ENCODE data around the gene CCDC192.
"Not testable (repeated sequence)": the region's sequence is repeated elsewhere in the genome, so short reads cannot be mapped to it uniquely, and the experiment has no call there.

The CCDC192 gene

DNA sequence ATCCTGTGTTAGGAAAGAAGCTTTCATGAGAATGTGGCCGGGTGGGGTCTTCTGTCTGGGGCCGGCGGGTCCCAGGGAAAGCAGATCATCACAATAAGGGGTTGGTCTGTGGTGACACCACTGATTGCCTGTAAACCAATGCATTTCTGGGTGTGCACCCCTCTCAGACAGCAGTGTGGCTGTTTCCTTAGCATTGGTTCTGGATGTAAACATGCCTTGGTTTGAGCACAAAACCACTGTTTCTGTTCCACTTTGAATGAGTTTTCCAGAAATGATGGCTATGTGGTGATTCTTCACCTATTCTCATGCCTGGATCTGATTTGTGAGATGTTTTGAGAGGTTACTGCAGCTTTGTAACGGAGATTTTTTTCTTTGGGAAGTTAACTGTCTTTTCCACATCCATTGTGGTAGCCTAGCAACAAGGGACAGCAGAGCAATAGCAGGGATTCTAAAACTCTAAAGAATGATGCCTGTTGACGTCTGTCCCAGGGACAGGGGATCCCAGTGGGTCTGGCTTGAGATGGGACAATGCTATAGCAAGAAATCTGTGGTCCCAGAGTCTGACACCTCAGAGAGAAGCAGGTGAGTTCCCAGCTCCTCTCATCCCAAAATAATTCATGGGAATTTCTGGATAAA lies at the start of gene CCDC192:
TSS of gene CCDC192 (plus strand) at position 466 of the 636 bp plus-strand sequence. CDS start at position 521, 55 bp downstream.
- no peak within 1 kb of the TSS for H3K27ac ChIP-seq (ENCODE audit: low read depth in 2 of 2, low read length in 2 of 2)
- H3K4me3 ChIP-seq (ENCODE audit: low read length in 2 of 2): no peak within 1 kb of the TSS
- no peaks in the 10 kb centered on the region for H3K36me3 ChIP-seq (ENCODE audit: control insufficient read depth in 2 of 2, insufficient read depth in 2 of 2, low read length in 2 of 2)
- H3K27me3 ChIP-seq (ENCODE audit: control insufficient read depth in 2 of 2, insufficient read depth in 2 of 2, low read length in 2 of 2): no peaks in the 10 kb centered on the region
- no peak within 1 kb of the TSS for H3K9ac ChIP-seq (ENCODE audit: low read depth in 1 of 2, low read length in 2 of 2)
- H3K4me1 ChIP-seq (ENCODE audit: control insufficient read depth in 2 of 2, insufficient read depth in 2 of 2, low read length in 2 of 2): peaks cover 0 to 2% of the 10 kb centered on the region in 2 donors
- no peaks in the 10 kb centered on the region for H3K9me3 ChIP-seq (ENCODE audit: control insufficient read depth in 2 of 2, low read length in 2 of 2)

- H3K9ac ChIP-seq (ENCODE audit: low read depth in 1 of 2, low read length in 2 of 2): no peak overlapping the region
- H3K4me1 ChIP-seq (ENCODE audit: control insufficient read depth in 2 of 2, insufficient read depth in 2 of 2, low read length in 2 of 2): no peaks in the 10 kb centered on the region
- H3K36me3 ChIP-seq (ENCODE audit: control insufficient read depth in 2 of 2, insufficient read depth in 2 of 2, low read length in 2 of 2): no peaks in the 10 kb centered on the region
- no peak overlapping the region for H3K4me3 ChIP-seq (ENCODE audit: low read length in 2 of 2)
- no peaks in the 10 kb centered on the region for H3K9me3 ChIP-seq (ENCODE audit: control insufficient read depth in 2 of 2, low read length in 2 of 2)
- no peak overlapping the region for H3K27ac ChIP-seq (ENCODE audit: low read depth in 2 of 2, low read length in 2 of 2)
- H3K27me3 ChIP-seq (ENCODE audit: control insufficient read depth in 2 of 2, insufficient read depth in 2 of 2, low read length in 2 of 2): no peaks in the 10 kb centered on the region
Measured at GRCh38 chr5:127656825-127657224, 46.4 kb upstream of the CCDC192 start.

DNA sequence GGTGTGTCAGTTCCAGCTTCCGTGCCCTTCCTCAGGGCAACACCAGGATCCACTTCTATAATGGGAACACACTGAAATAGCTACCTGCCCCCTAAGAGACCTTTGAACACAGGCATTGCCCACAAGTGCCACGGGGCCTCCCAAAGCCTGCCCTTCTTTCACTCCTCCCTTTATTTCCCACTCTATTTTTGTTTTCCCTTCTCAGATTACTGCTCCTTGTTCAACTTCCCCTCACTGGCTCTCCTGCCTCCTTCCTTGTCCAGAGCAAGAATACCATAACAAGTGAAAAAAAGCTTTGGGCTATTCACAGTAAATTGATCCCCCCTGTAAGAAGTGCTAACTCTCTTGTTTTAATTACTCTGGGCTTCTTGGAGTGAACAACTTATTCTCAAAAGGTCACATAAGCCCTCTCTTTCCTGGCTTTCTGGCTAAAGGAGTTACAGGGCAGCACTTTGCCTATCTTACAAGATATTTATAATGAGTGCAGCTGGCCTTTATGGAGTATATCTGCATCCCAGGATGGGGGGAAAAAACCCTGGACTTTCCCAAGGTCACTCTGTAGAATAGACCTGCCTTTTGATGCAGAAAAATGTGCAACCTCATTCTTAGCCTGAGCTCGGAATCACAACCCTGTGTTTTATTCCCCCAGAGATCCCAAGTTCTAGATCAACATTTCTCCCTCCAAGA lies 43.0 kb upstream of the CCDC192 start:
- no peak overlapping the region for H3K27ac ChIP-seq (ENCODE audit: low read depth in 2 of 2, low read length in 2 of 2)
- no peaks in the 10 kb centered on the region for H3K36me3 ChIP-seq (ENCODE audit: control insufficient read depth in 2 of 2, insufficient read depth in 2 of 2, low read length in 2 of 2)
- H3K9me3 ChIP-seq (ENCODE audit: control insufficient read depth in 2 of 2, low read length in 2 of 2): no peaks in the 10 kb centered on the region
- no peak overlapping the region for H3K4me3 ChIP-seq (ENCODE audit: low read length in 2 of 2)
- H3K4me1 ChIP-seq (ENCODE audit: control insufficient read depth in 2 of 2, insufficient read depth in 2 of 2, low read length in 2 of 2): no peaks in the 10 kb centered on the region
- no peak overlapping the region for H3K9ac ChIP-seq (ENCODE audit: low read depth in 1 of 2, low read length in 2 of 2)
- H3K27me3 ChIP-seq (ENCODE audit: control insufficient read depth in 2 of 2, insufficient read depth in 2 of 2, low read length in 2 of 2): no peaks in the 10 kb centered on the region

DNA sequence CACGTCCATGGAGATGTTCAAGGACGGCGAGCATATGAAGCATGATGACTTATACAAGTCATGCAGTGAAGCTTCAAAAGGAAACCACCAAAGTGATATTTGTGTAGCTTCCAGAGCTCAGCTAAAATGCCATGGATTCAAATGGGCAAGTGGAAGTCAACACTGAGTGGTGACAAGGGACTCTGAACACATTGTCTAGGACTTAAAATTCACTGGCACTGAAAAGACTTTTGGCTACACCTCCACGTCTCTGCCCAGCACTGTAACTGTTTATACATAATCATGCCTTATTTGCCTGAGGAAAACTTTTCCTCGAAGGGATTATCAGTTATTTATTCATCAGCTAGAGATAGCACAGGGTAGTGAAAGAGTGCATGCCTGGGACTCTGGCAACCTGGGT lies 39.1 kb upstream of the CCDC192 start:
- no peak overlapping the region for H3K9ac ChIP-seq (ENCODE audit: low read depth in 1 of 2, low read length in 2 of 2)
- no peaks in the 10 kb centered on the region for H3K27me3 ChIP-seq (ENCODE audit: control insufficient read depth in 2 of 2, insufficient read depth in 2 of 2, low read length in 2 of 2)
- H3K36me3 ChIP-seq (ENCODE audit: control insufficient read depth in 2 of 2, insufficient read depth in 2 of 2, low read length in 2 of 2): no peaks in the 10 kb centered on the region
- H3K9me3 ChIP-seq (ENCODE audit: control insufficient read depth in 2 of 2, low read length in 2 of 2): no peaks in the 10 kb centered on the region
- no peak overlapping the region for H3K27ac ChIP-seq (ENCODE audit: low read depth in 2 of 2, low read length in 2 of 2)
- no peak overlapping the region for H3K4me3 ChIP-seq (ENCODE audit: low read length in 2 of 2)
- H3K4me1 ChIP-seq (ENCODE audit: control insufficient read depth in 2 of 2, insufficient read depth in 2 of 2, low read length in 2 of 2): no peaks in the 10 kb centered on the region

DNA sequence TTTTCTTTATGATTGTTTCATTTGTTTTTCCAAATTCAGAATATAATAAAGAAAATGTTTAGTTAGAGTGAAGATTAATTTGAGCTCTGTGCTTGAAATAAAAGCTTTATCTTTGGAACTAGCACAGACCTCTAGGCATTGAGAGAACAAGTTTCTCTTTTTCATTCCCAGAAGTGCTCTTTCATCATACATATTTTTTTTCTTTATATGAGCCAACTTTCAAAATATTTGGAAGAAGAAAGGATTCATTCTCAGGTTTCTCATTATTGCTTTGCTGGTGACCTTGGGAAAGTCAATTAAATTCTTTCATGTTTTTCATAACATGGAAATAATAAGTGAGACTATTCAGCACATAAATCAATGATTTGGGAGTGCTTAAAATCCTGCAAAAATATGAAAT lies 37.5 kb upstream of the CCDC192 start:
- Histone ChIP-seq H3K27ac (ENCODE audit: low read depth in 2 of 2, low read length in 2 of 2) (no peak overlapping the region), H3K27me3 (ENCODE audit: control insufficient read depth in 2 of 2, insufficient read depth in 2 of 2, low read length in 2 of 2) (no peaks in the 10 kb centered on the region)

GRCh38 chr5:127666043-127666716 lies 37.0 kb upstream of the CCDC192 start:
- H3K27me3 ChIP-seq (ENCODE audit: control insufficient read depth in 2 of 2, insufficient read depth in 2 of 2, low read length in 2 of 2): no peaks in the 10 kb centered on the region
- no peaks in the 10 kb centered on the region for H3K9me3 ChIP-seq (ENCODE audit: control insufficient read depth in 2 of 2, low read length in 2 of 2)
- no peak overlapping the region for H3K27ac ChIP-seq (ENCODE audit: low read depth in 2 of 2, low read length in 2 of 2)
- H3K4me3 ChIP-seq (ENCODE audit: low read length in 2 of 2): no peak overlapping the region
- no peak overlapping the region for H3K9ac ChIP-seq (ENCODE audit: low read depth in 1 of 2, low read length in 2 of 2)
- H3K4me1 ChIP-seq (ENCODE audit: control insufficient read depth in 2 of 2, insufficient read depth in 2 of 2, low read length in 2 of 2): no peaks in the 10 kb centered on the region
- no peaks in the 10 kb centered on the region for H3K36me3 ChIP-seq (ENCODE audit: control insufficient read depth in 2 of 2, insufficient read depth in 2 of 2, low read length in 2 of 2)

More for the DNA sequence above, 37.5 kb upstream of the CCDC192 start:
- H3K9me3 ChIP-seq (ENCODE audit: control insufficient read depth in 2 of 2, low read length in 2 of 2): no peaks in the 10 kb centered on the region
- no peak overlapping the region for H3K9ac ChIP-seq (ENCODE audit: low read depth in 1 of 2, low read length in 2 of 2)
- no peak overlapping the region for H3K4me3 ChIP-seq (ENCODE audit: low read length in 2 of 2)
- H3K4me1 ChIP-seq (ENCODE audit: control insufficient read depth in 2 of 2, insufficient read depth in 2 of 2, low read length in 2 of 2): no peaks in the 10 kb centered on the region
- H3K36me3 ChIP-seq (ENCODE audit: control insufficient read depth in 2 of 2, insufficient read depth in 2 of 2, low read length in 2 of 2): no peaks in the 10 kb centered on the region

- H3K27me3 ChIP-seq (ENCODE audit: control insufficient read depth in 2 of 2, insufficient read depth in 2 of 2, low read length in 2 of 2): no peaks in the 10 kb centered on the region
- H3K9ac ChIP-seq (ENCODE audit: low read depth in 1 of 2, low read length in 2 of 2): no peak overlapping the region
- H3K9me3 ChIP-seq (ENCODE audit: control insufficient read depth in 2 of 2, low read length in 2 of 2): no peaks in the 10 kb centered on the region
- H3K4me3 ChIP-seq (ENCODE audit: low read length in 2 of 2): no peak overlapping the region
- no peaks in the 10 kb centered on the region for H3K4me1 ChIP-seq (ENCODE audit: control insufficient read depth in 2 of 2, insufficient read depth in 2 of 2, low read length in 2 of 2)
- no peaks in the 10 kb centered on the region for H3K36me3 ChIP-seq (ENCODE audit: control insufficient read depth in 2 of 2, insufficient read depth in 2 of 2, low read length in 2 of 2)
- no peak overlapping the region for H3K27ac ChIP-seq (ENCODE audit: low read depth in 2 of 2, low read length in 2 of 2)
Measured at GRCh38 chr5:127667926-127668325, 35.3 kb upstream of the CCDC192 start.

DNA sequence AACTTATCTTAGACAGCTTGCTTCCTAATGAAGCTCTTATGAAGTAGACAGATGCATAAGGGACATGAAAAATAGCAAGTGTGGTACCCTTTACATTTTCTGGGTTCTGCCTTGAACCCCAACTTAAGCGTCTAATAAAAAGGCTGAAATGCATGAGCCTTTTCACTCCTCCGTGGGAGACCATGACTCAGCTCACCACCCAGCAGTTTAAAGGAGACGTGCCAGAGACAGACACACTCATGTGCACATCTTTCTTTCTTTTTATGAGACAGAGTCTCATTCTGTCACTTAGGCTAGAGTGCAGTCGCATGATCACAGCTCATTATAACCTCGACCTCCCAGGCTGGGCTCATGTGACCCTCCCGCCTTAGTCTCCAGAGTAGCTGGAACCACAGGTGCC lies 32.0 kb upstream of the CCDC192 start:
- H3K4me3 ChIP-seq (ENCODE audit: low read length in 2 of 2): no peak overlapping the region
- no peaks in the 10 kb centered on the region for H3K27me3 ChIP-seq (ENCODE audit: control insufficient read depth in 2 of 2, insufficient read depth in 2 of 2, low read length in 2 of 2)
- no peaks in the 10 kb centered on the region for H3K4me1 ChIP-seq (ENCODE audit: control insufficient read depth in 2 of 2, insufficient read depth in 2 of 2, low read length in 2 of 2)
- no peak overlapping the region for H3K9ac ChIP-seq (ENCODE audit: low read depth in 1 of 2, low read length in 2 of 2)
- H3K36me3 ChIP-seq (ENCODE audit: control insufficient read depth in 2 of 2, insufficient read depth in 2 of 2, low read length in 2 of 2): no peaks in the 10 kb centered on the region
- H3K27ac ChIP-seq (ENCODE audit: low read depth in 2 of 2, low read length in 2 of 2): no peak overlapping the region
- H3K9me3 ChIP-seq (ENCODE audit: control insufficient read depth in 2 of 2, low read length in 2 of 2): no peaks in the 10 kb centered on the region

GRCh38 chr5:127673117-127673800 lies 29.9 kb upstream of the CCDC192 start:
- H3K4me1 ChIP-seq (ENCODE audit: control insufficient read depth in 2 of 2, insufficient read depth in 2 of 2, low read length in 2 of 2): no peaks in the 10 kb centered on the region
- H3K4me3 ChIP-seq (ENCODE audit: low read length in 2 of 2): no peak overlapping the region
- H3K36me3 ChIP-seq (ENCODE audit: control insufficient read depth in 2 of 2, insufficient read depth in 2 of 2, low read length in 2 of 2): no peaks in the 10 kb centered on the region
- H3K9ac ChIP-seq (ENCODE audit: low read depth in 1 of 2, low read length in 2 of 2): no peak overlapping the region
- H3K27me3 ChIP-seq (ENCODE audit: control insufficient read depth in 2 of 2, insufficient read depth in 2 of 2, low read length in 2 of 2): no peaks in the 10 kb centered on the region
- no peaks in the 10 kb centered on the region for H3K9me3 ChIP-seq (ENCODE audit: control insufficient read depth in 2 of 2, low read length in 2 of 2)
- no peak overlapping the region for H3K27ac ChIP-seq (ENCODE audit: low read depth in 2 of 2, low read length in 2 of 2)

- H3K27ac ChIP-seq (ENCODE audit: low read depth in 2 of 2, low read length in 2 of 2); H3K9ac ChIP-seq (ENCODE audit: low read depth in 1 of 2, low read length in 2 of 2); H3K36me3 ChIP-seq (ENCODE audit: control insufficient read depth in 2 of 2, insufficient read depth in 2 of 2, low read length in 2 of 2); H3K4me1 ChIP-seq (ENCODE audit: control insufficient read depth in 2 of 2, insufficient read depth in 2 of 2, low read length in 2 of 2); H3K9me3 ChIP-seq (ENCODE audit: control insufficient read depth in 2 of 2, low read length in 2 of 2); H3K27me3 ChIP-seq (ENCODE audit: control insufficient read depth in 2 of 2, insufficient read depth in 2 of 2, low read length in 2 of 2); H3K4me3 ChIP-seq (ENCODE audit: low read length in 2 of 2): not testable (repeated sequence)
Measured at GRCh38 chr5:127676951-127677350, 26.2 kb upstream of the CCDC192 start.

Data from mucosa of rectum (tissue), 2 donors.